ENCODE results near the gene DAPK1. TPM values are rescaled to one million over a fixed set of nuclear protein-coding genes. Genes with fewer than 3 reads are reported as not detected.

DAPK1 gene
- total and polyA plus RNA-seq, 2 donors: 28.1 to 35.5 TPM

GRCh38 chr9:87673446-87674120, 175.9 kb downstream of the DAPK1 start:
- no peaks in the 10 kb centered on the region for H3K9me3 ChIP-seq (ENCODE audit: control insufficient read depth in 2 of 2, insufficient read depth in 1 of 2, low read length in 1 of 2)
- 97% methylated on average over 9 of the region's 9 CpGs for WGBS
- H3K36me3 ChIP-seq (ENCODE audit: control insufficient read depth in 2 of 2, insufficient read depth in 2 of 2, low read length in 1 of 2): peaks cover 55 to 72% of the 10 kb centered on the region in 2 donors
- no peaks in the 10 kb centered on the region for H3K4me1 ChIP-seq (ENCODE audit: control insufficient read depth in 2 of 2, insufficient read depth in 2 of 2, low read length in 2 of 2)
- H3K27me3 ChIP-seq (ENCODE audit: control insufficient read depth in 2 of 2, insufficient read depth in 1 of 2, low read length in 1 of 2): no peaks in the 10 kb centered on the region
- H3K4me3 ChIP-seq (ENCODE audit: low read length in 2 of 2): no peak overlapping the region
- no peak overlapping the region for H3K27ac ChIP-seq (ENCODE audit: low read depth in 1 of 2, low read length in 1 of 2)
- DNase-seq (ENCODE audit: low read depth in 6 of 9, low spot score in 9 of 9): no peak

DNA sequence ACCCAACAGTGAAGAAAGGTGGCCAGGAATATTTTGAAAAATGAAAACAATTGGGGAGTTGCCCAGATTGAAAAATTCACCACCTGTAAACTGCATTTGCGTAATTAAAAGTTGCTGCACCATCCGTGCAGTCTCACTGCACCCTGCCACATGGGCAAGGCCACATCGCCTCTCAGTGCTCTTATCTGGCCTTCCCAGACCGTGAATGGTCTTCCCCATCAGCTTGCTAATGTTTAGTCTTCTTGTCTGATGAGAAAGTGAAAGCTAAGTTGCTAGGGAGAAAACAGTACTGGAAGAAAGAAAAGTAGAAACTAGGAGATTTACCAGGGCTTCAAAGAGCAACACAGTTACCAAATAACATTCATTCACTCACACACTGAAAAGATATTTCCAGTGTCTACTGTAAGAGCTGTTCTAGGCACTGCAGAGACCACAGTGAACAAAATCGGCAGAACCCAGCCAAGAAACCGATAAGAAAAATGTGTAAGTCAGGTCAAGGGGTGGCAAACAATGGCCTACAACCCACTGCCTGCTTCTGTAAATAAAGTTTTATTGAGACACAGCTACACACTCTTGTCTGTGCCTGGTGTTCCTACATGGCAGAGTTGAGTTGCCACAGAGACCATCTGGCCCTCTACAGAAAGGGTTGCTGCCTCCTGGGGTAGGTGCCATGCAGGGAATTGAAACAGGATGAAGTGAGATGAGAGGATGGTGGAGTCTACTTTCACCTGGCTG, 177.1 kb downstream of the DAPK1 start:
- H3K36me3 ChIP-seq (ENCODE audit: control insufficient read depth in 2 of 2, insufficient read depth in 2 of 2, low read length in 1 of 2): peaks cover 54 to 70% of the 10 kb centered on the region in 2 donors
- peaks cover 0 to 4% of the 10 kb centered on the region in 2 donors for H3K4me1 ChIP-seq (ENCODE audit: control insufficient read depth in 2 of 2, insufficient read depth in 2 of 2, low read length in 2 of 2)
- H3K27ac ChIP-seq (ENCODE audit: low read depth in 1 of 2, low read length in 1 of 2): no peak overlapping the region
- 77% methylated on average over 6 of the region's 6 CpGs for WGBS
- no peaks in the 10 kb centered on the region for H3K27me3 ChIP-seq (ENCODE audit: control insufficient read depth in 2 of 2, insufficient read depth in 1 of 2, low read length in 1 of 2)
- DNase-seq (ENCODE audit: low read depth in 6 of 9, low spot score in 9 of 9): no peak
- no peak overlapping the region for H3K4me3 ChIP-seq (ENCODE audit: low read length in 2 of 2)
- no peaks in the 10 kb centered on the region for H3K9me3 ChIP-seq (ENCODE audit: control insufficient read depth in 2 of 2, insufficient read depth in 1 of 2, low read length in 1 of 2)

- Histone ChIP-seq H3K9me3 (ENCODE audit: control insufficient read depth in 2 of 2, insufficient read depth in 1 of 2, low read length in 1 of 2) (no peaks in the 10 kb centered on the region), H3K4me1 (ENCODE audit: control insufficient read depth in 2 of 2, insufficient read depth in 2 of 2, low read length in 2 of 2) (peaks cover 0 to 4% of the 10 kb centered on the region in 2 donors), H3K4me3 (ENCODE audit: low read length in 2 of 2) (no peak overlapping the region), H3K27ac (ENCODE audit: low read depth in 1 of 2, low read length in 1 of 2) (no peak overlapping the region), H3K36me3 (ENCODE audit: control insufficient read depth in 2 of 2, insufficient read depth in 2 of 2, low read length in 1 of 2) (peaks cover 49 to 64% of the 10 kb centered on the region in 2 donors), H3K27me3 (ENCODE audit: control insufficient read depth in 2 of 2, insufficient read depth in 1 of 2, low read length in 1 of 2) (no peaks in the 10 kb centered on the region)
- WGBS: 93% methylated on average over 14 of the region's 14 CpGs
- no peak for DNase-seq (ENCODE audit: low read depth in 6 of 9, low spot score in 9 of 9)
Measured at GRCh38 chr9:87675906-87676515, 178.3 kb downstream of the DAPK1 start.

DNA sequence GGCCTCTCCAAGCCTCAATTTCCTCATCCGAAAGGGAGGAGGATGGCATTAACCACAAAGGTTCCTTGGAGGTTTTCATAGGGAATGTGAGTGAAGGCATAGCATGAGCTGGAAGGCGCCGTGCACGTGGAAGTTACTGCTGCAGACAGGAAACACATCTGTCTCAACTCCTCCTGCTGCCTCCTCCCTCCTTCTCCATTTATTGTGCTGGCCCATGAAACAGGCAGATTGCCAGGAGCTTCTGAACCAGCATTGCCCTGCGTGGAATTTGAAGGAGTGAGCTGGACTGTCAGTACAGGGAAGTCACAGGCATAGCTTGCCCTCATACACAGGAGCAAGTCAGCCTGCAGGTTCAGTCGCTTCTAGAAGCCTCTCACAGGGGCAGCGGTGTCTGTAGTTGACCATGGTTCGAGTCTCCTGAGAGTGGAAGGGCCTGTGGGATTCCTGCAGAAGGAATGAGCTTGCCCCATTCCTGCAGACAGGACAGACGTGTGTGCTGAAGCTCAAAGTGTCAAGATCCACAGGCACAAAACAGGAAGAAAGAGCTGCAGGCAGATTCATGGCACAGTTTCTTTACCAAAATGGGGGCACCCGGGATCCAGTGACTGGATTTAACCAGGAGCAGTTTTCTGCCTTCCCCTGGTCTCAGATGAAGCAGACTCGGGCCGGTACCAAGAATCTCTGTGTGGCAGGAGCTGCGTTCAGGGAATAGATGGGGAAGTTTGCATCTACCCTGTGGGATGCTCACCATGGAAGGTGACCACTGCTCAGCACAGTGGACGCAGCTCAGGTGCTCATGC, 179.5 kb downstream of the DAPK1 start:
- no peaks in the 10 kb centered on the region for H3K9me3 ChIP-seq (ENCODE audit: control insufficient read depth in 2 of 2, insufficient read depth in 1 of 2, low read length in 1 of 2)
- H3K4me1 ChIP-seq (ENCODE audit: control insufficient read depth in 2 of 2, insufficient read depth in 2 of 2, low read length in 2 of 2): peaks cover 0 to 4% of the 10 kb centered on the region in 2 donors
- H3K4me3 ChIP-seq (ENCODE audit: low read length in 2 of 2): no peak overlapping the region
- 77% methylated on average over 14 of the region's 14 CpGs for WGBS
- peaks cover 54 to 66% of the 10 kb centered on the region in 2 donors for H3K36me3 ChIP-seq (ENCODE audit: control insufficient read depth in 2 of 2, insufficient read depth in 2 of 2, low read length in 1 of 2)
- no peak for DNase-seq (ENCODE audit: low read depth in 6 of 9, low spot score in 9 of 9)
- H3K27ac ChIP-seq (ENCODE audit: low read depth in 1 of 2, low read length in 1 of 2): no peak overlapping the region
- H3K27me3 ChIP-seq (ENCODE audit: control insufficient read depth in 2 of 2, insufficient read depth in 1 of 2, low read length in 1 of 2): no peaks in the 10 kb centered on the region

- no peaks in the 10 kb centered on the region for H3K9me3 ChIP-seq (ENCODE audit: control insufficient read depth in 2 of 2, insufficient read depth in 1 of 2, low read length in 1 of 2)
- no peak for DNase-seq (ENCODE audit: low read depth in 6 of 9, low spot score in 9 of 9)
- WGBS: 95% methylated on average over 17 of the region's 17 CpGs
- H3K27me3 ChIP-seq (ENCODE audit: control insufficient read depth in 2 of 2, insufficient read depth in 1 of 2, low read length in 1 of 2): no peaks in the 10 kb centered on the region
- H3K4me1 ChIP-seq (ENCODE audit: control insufficient read depth in 2 of 2, insufficient read depth in 2 of 2, low read length in 2 of 2): peaks cover 0 to 4% of the 10 kb centered on the region in 2 donors
- H3K4me3 ChIP-seq (ENCODE audit: low read length in 2 of 2): no peak overlapping the region
- peaks cover 53 to 65% of the 10 kb centered on the region in 2 donors for H3K36me3 ChIP-seq (ENCODE audit: control insufficient read depth in 2 of 2, insufficient read depth in 2 of 2, low read length in 1 of 2)
- no peak overlapping the region for H3K27ac ChIP-seq (ENCODE audit: low read depth in 1 of 2, low read length in 1 of 2)
Measured at GRCh38 chr9:87677776-87678587, 180.3 kb downstream of the DAPK1 start.

DNA sequence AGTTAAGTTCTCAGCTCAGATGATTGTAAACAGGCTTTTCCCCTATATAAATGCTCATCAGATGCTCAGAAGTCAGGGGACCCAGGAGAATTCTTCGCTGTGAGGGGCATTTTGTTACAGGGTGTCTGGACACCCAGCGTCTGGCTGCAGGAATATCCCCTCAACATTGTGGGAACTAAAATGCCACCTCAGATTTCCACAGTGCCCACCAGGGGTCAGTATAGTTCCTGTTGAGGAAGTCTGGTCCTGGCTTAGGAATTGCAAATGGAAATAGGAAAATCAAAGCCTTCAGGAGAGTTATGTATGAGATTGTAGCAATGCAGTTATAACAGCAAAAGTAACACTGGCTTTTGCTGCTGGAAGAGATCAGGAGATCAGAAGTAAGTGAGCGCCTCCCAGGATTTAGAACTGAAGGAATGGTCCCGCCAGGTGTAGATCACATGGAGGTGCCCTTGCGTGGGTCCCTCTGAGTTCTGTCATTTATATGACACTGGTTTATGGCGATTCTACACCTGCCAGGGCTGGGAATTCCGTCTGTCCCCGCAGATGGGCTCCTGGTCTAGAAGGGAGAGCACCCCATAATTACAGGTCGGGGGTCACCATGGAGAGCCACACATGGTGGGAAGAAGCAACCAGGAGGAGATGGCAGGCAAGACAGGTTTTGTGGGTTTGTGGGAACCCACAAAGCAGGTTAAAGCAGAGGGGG, 181.1 kb downstream of the DAPK1 start:
- Histone ChIP-seq H3K27me3 (ENCODE audit: control insufficient read depth in 2 of 2, insufficient read depth in 1 of 2, low read length in 1 of 2) (no peaks in the 10 kb centered on the region), H3K27ac (ENCODE audit: low read depth in 1 of 2, low read length in 1 of 2) (no peak overlapping the region), H3K9me3 (ENCODE audit: control insufficient read depth in 2 of 2, insufficient read depth in 1 of 2, low read length in 1 of 2) (no peaks in the 10 kb centered on the region), H3K36me3 (ENCODE audit: control insufficient read depth in 2 of 2, insufficient read depth in 2 of 2, low read length in 1 of 2) (peaks cover 48 to 65% of the 10 kb centered on the region in 2 donors), H3K4me1 (ENCODE audit: control insufficient read depth in 2 of 2, insufficient read depth in 2 of 2, low read length in 2 of 2) (peaks cover 0 to 4% of the 10 kb centered on the region in 2 donors), H3K4me3 (ENCODE audit: low read length in 2 of 2) (no peak overlapping the region)
- DNase-seq (ENCODE audit: low read depth in 6 of 9, low spot score in 9 of 9): peak in 4 of 9 donors; percentile 15 to 39 (median 24)
- 96% methylated on average over 9 of the region's 9 CpGs for WGBS

- no peaks in the 10 kb centered on the region for H3K27me3 ChIP-seq (ENCODE audit: control insufficient read depth in 2 of 2, insufficient read depth in 1 of 2, low read length in 1 of 2)
- H3K4me3 ChIP-seq (ENCODE audit: low read length in 2 of 2): no peak overlapping the region
- H3K9me3 ChIP-seq (ENCODE audit: control insufficient read depth in 2 of 2, insufficient read depth in 1 of 2, low read length in 1 of 2): no peaks in the 10 kb centered on the region
- H3K36me3 ChIP-seq (ENCODE audit: control insufficient read depth in 2 of 2, insufficient read depth in 2 of 2, low read length in 1 of 2): peaks cover 63 to 76% of the 10 kb centered on the region in 2 donors
- 98% methylated on average over 11 of the region's 11 CpGs for WGBS
- peaks cover 0 to 4% of the 10 kb centered on the region in 2 donors for H3K4me1 ChIP-seq (ENCODE audit: control insufficient read depth in 2 of 2, insufficient read depth in 2 of 2, low read length in 2 of 2)
- DNase-seq (ENCODE audit: low read depth in 6 of 9, low spot score in 9 of 9): no peak
- H3K27ac ChIP-seq (ENCODE audit: low read depth in 1 of 2, low read length in 1 of 2): no peak overlapping the region
Measured at GRCh38 chr9:87681271-87682061, 183.8 kb downstream of the DAPK1 start.

Measured in thymus (tissue), 11 donors.